GM19351 (cell line): ENCODE data around the gene PRDM15.

Experiments
- ATAC-seq: cut with Tn5 transposase; IDR thresholded peaks from one replicate; pipeline ENCODE4 v1.9.1; 2021; ENCODE audit warnings: mild to moderate bottlenecking, moderate library complexity; ENCODE audit not compliant: unreplicated experiment

PRDM15 gene

GRCh38 chr21:41885341-41886024 is 6.3 kb upstream of the PRDM15 start:
- ATAC-seq, result no peak

DNA sequence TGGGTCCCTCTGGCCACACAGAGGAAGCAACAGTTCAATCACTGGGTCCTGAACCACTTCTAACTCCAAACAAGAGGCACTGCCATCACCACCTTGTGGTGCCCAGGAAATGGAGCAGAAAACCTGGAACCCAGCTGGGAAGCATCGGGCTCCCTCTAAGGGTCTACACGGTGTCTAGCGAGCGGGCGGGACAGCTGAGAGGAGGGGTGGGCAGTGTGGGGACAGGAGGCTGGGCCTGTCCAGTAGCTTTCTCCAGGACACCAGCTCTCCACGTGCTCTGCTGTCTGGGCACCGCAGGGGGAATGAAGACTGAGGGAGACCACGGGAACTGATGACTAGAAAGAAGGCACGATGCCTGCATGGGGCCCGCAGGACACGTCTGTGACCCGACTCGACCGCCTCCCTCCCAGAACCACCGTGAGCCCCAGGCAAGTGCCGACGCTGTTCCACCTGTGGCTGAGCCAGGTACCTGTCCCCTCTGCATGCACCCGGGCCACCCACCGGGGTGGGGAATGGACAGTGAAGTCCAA is 5.4 kb upstream of the PRDM15 start:
- no peak for ATAC-seq

DNA sequence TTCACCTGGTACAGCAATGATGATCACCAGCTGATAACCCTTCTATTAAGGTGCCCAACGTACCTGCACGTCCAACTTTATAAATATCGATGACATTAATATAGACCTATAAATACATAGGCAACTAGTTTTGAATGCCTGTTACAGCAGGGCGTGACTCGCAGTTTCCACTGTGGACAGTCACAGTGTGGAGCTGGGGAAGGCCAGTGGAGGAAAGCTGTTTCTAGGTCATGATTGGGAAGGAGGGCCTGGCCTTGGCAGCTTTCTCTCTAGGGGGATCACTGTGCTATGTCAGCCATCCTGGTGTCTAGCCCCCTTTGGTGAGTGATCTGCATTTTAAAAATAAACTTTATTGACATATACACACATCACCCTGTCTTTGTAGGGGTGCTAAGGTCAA is 4.4 kb upstream of the PRDM15 start:
- ATAC-seq, result no peak

GRCh38 chr21:41881051-41881450 is 1.9 kb upstream of the PRDM15 start:
- no peak for ATAC-seq

DNA sequence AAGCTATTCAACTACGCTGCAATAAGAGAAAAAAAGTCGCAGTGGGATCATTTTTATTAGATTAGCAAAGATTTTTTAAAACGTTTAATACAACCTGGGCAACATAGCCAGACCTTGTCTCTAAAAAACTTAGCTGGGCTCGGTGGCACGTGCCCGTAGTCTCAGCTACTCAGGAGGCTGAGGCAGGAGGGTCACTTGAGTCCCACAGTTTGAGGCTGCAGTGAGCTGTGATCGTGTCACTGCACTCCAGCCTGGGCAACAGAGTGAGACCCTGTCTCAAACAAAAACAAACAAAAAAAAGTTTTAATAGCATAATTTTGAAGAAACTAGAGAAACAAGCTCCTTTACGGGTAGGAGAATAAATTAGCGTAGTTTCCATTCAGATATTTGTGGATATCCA is 1.0 kb upstream of the PRDM15 start:
- ATAC-seq, result no peak

DNA sequence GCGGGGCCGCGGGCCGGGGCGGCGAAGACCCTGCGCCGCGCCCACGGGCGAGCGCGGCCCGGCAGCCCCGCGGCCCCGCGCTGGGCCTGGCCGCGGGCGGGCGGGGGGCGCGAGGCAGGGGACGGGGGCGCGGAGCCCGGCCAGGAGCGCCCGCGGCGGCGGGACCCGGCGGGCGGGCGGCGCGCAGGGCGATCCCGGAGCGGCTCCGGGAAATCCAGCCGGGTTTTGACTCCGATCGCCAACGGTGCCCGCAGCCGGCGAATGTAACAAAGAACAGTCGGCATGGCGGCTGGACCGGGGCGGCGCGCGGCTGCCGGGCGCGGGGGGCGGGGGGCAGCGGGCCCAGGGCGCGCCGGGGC is 334 bp downstream of the PRDM15 start:
- ATAC-seq, result peak; percentile 55

DNA sequence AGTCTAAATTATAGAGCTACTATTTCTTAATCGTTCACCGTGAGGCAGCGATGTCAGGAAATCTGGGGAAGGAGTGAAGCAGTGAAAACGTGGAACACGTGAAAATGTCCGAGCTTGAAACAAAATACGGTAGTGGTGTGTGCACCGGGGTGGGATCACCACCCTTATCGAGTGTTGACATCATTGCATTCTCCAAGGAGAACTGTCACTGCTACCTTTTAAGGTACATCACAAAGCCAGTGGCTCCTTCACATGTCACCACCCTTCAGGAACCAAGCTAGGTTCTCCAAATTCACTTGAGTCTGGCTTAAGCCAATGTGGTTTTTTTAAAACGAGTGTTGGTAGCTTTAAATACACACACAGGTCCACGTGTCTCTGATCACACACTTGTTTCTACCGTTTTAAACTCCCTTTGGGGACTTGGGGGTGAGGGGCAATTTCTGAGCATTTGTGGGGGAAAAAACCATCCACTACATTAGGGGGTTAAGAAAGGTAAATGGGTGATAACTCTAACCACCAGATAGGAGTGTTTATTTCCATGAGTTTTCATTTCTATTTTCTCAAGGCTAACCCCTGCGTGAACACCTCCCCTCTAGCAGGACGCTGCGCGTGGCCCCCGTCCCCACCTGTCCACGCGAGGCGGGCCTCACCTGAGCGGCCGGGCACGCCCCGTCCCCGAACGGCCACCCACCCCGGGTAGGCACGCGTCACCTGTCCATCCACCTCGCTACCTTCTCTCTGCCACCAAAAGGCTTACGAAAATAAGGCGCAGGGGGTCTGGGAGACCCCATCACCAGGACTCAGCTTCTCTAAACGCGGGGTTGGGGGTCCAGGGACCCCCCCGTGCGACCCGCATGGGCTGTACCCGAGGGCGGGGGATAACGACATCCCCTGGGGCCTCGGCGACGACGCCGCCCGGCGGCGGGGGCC is 978 bp downstream of the PRDM15 start:
- peak; percentile 24 for ATAC-seq

GRCh38 chr21:41876928-41877652 is 2.1 kb downstream of the PRDM15 start:
- ATAC-seq, result no peak

- ATAC-seq, result no peak
Measured at GRCh38 chr21:41876396-41876795, 2.7 kb downstream of the PRDM15 start.

- ATAC-seq, result no peak
Measured at GRCh38 chr21:41875086-41875485, 4.1 kb downstream of the PRDM15 start.

DNA sequence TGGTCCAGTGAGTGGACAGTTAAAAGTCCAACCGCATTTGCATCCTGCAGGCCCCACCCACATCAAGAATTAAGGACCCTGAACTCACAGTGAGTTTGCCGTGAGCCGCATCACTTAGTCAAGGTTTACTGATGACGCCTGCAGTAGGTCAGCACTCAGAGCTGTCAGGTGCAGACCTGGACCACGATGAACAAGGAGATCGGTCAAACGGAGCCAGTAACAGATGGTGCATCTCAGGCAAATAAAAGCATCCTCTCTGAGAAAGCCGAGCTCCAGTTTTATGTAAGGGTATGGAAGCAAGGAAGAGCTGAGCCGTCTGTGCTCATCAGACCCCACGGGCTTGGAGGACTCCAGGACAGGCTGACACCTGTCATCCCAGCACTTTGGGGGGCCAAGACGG is 4.5 kb downstream of the PRDM15 start:
- ATAC-seq, result no peak

GRCh38 chr21:41873426-41873825 is 5.7 kb downstream of the PRDM15 start:
- ATAC-seq, result no peak

DNA sequence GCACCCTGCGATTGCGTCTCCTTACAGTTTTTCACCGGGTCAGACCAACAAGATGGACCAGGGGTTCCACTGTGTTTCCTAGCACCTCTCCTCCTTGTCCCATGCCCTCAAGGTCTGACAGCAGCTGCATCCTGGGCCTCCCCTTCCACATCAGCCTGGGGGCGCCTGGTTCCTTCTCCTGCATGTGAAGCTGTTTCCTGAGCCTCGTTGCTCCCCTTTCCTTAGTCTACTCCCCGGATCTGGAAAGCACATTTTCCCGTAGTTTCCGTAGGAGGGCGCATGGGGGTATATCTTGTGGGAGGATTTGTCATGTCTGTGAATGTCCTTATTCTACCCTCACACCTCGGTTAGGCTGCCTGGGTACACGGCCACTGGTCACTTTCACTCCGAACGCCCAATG is 6.1 kb downstream of the PRDM15 start:
- no peak for ATAC-seq

- ATAC-seq, result no peak
Measured at GRCh38 chr21:41871293-41872030, 7.7 kb downstream of the PRDM15 start.

GRCh38 chr21:41869771-41870170 is 9.4 kb downstream of the PRDM15 start:
- no peak for ATAC-seq

GRCh38 chr21:41868062-41868710 is 11.0 kb downstream of the PRDM15 start:
- peak; percentile 59 for ATAC-seq

- ATAC-seq, result no peak
Measured at GRCh38 chr21:41867313-41867712, 11.8 kb downstream of the PRDM15 start.

DNA sequence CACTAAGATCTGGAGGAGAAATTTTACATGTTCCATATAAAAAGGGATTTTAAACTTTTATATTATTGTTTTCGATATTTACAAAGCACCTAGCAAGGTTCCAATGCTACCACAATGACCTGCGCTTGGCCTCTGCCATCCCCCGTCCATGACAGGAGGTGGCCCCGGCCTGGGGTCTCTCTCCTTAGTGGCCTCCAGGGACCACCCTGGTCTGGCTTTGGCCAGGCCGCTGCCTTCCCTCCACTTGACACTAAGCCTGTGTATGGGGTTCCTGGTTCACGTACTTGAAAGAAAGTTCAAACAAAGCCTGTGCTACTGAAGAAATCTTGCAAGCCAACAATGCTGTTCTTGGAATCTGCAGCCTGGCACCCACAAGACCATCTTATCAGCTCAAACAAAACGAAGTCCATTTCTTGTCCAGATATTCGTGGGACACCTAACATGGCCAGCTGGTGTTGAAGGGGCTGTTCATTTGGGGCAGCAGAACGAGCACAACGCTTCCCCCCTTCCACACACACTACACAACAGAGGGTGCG is 12.8 kb downstream of the PRDM15 start:
- no peak for ATAC-seq

- peak; percentile 59 for ATAC-seq
Measured at GRCh38 chr21:41865002-41865777, 14.0 kb downstream of the PRDM15 start.
